GM23338 (cell line): ENCODE data around the gene IL22. TPM values are rescaled to one million over a fixed set of nuclear protein-coding genes. Genes with fewer than 3 reads are reported as not detected.

Source experiments
- ATAC-seq: fragments of 200-7000 bp; cut with Tn5 transposase; 3 replicates; pipeline ENCODE4 v1.9.1; 2020
- DNase-seq: peaks from one replicate; pipeline ENCODE4 v3.0.0-alpha.2; 2015; ENCODE audit warnings: low spot score
- H2AFZ ChIP-seq: fragments of 200-600 bp; sonication (generic); 2 replicates; pipeline ENCODE4 v1.8.0; 2016; ENCODE audit warnings: antibody characterized with exemption, mild to moderate bottlenecking, moderate library complexity
- H3F3A ChIP-seq: fragments of 200-600 bp; sonication (generic); replicated peaks from 2 replicates; pipeline ENCODE4 v1.8.0; 2017; ENCODE audit warnings: antibody characterized with exemption, mixed run types, low read depth
- H3K27ac ChIP-seq: fragments of 200-600 bp; sonication (generic); 2 replicates; pipeline ENCODE4 v1.6.1; 2016; ENCODE audit warnings: low read depth
- H3K27me3 ChIP-seq: fragments of 200-600 bp; sonication (generic); 2 replicates; pipeline ENCODE4 v1.8.0; 2016; ENCODE audit warnings: mild to moderate bottlenecking, mixed run types, moderate library complexity; ENCODE audit not compliant: insufficient read depth
- H3K36me3 ChIP-seq: fragments of 200-600 bp; sonication (generic); 2 replicates; pipeline ENCODE4 v1.8.0; 2016; ENCODE audit warnings: mild to moderate bottlenecking; ENCODE audit not compliant: insufficient read depth
- H3K4me1 ChIP-seq: fragments of 200-600 bp; sonication (generic); 2 replicates; pipeline ENCODE4 v1.8.0; 2016; ENCODE audit warnings: mild to moderate bottlenecking, moderate library complexity; ENCODE audit not compliant: insufficient read depth
- H3K4me2 ChIP-seq: fragments of 200-600 bp; sonication (generic); 2 replicates; pipeline ENCODE4 v1.7.1; 2017; ENCODE audit warnings: mixed run types
- H3K4me3 ChIP-seq: fragments of 200-600 bp; sonication (generic); 2 replicates; pipeline ENCODE4 v1.6.1; 2016; ENCODE audit warnings: mixed run types
- H3K79me2 ChIP-seq: fragments of 200-600 bp; sonication (generic); replicated peaks from 2 replicates; pipeline ENCODE4 v1.8.0; 2017; ENCODE audit warnings: mild to moderate bottlenecking; ENCODE audit not compliant: insufficient read depth
- H3K9me2 ChIP-seq: fragments of 200-600 bp; sonication (generic); 2 replicates; pipeline ENCODE4 v1.8.0; 2017; ENCODE audit not compliant: insufficient read depth
- H4K20me1 ChIP-seq: fragments of 200-600 bp; sonication (generic); replicated peaks from 2 replicates; pipeline ENCODE4 v1.8.0; 2017; ENCODE audit warnings: mild to moderate bottlenecking; ENCODE audit not compliant: insufficient read depth
- H3K27ac Mint-ChIP-seq: 2 replicates; pipeline ENCODE4 v1.8.0; 2020; ENCODE audit warnings: inconsistent platforms, mild to moderate bottlenecking, moderate library complexity, mixed read lengths
- H3K27me3 Mint-ChIP-seq: 3 replicates; pipeline ENCODE4 v1.8.0; 2022; ENCODE audit warnings: low read depth, mild to moderate bottlenecking, moderate library complexity, mixed read lengths, inconsistent platforms; ENCODE audit not compliant: insufficient read depth, poor library complexity
- H3K36me3 Mint-ChIP-seq: 3 replicates; pipeline ENCODE4 v1.8.0; 2021; ENCODE audit warnings: low read depth, mild to moderate bottlenecking, inconsistent platforms, moderate library complexity, mixed read lengths
- H3K4me1 Mint-ChIP-seq: 3 replicates; pipeline ENCODE4 v1.8.0; 2020; ENCODE audit warnings: mild to moderate bottlenecking, inconsistent platforms, mixed read lengths
- H3K4me3 Mint-ChIP-seq: 3 replicates; pipeline ENCODE4 v1.8.0; 2021; ENCODE audit warnings: moderate library complexity, mild to moderate bottlenecking, inconsistent platforms, mixed read lengths
- H3K9me3 Mint-ChIP-seq: 3 replicates; pipeline ENCODE4 v1.8.0; 2020; ENCODE audit warnings: moderate library complexity, mild to moderate bottlenecking, inconsistent platforms, mixed read lengths
- CREB1 ChIP-seq: fragments of 250-450 bp; sonication (Bioruptor Pico); IDR thresholded peaks from 2 replicates; pipeline ENCODE4 v1.5.0; 2020; ENCODE audit warnings: low read depth, mild to moderate bottlenecking, moderate library complexity
- EZH2 ChIP-seq: fragments of 200-600 bp; sonication (generic); IDR thresholded peaks from one replicate; pipeline ENCODE4 v1.8.0; 2017; ENCODE audit warnings: antibody characterized with exemption, mild to moderate bottlenecking, low read depth; ENCODE audit not compliant: unreplicated experiment
- EZH2phosphoT487 ChIP-seq: fragments of 200-600 bp; sonication (generic); IDR thresholded peaks from one replicate; pipeline ENCODE4 v1.8.1; 2018; ENCODE audit warnings: antibody characterized with exemption; ENCODE audit not compliant: unreplicated experiment
- JUNB ChIP-seq: IDR thresholded peaks from one replicate; pipeline ENCODE4 v1.6.1; 2016; ENCODE audit warnings: antibody characterized with exemption; ENCODE audit not compliant: unreplicated experiment
- NANOG ChIP-seq: IDR thresholded peaks from 2 replicates; pipeline ENCODE4 v1.6.1; 2016; ENCODE audit warnings: antibody characterized with exemption, borderline replicate concordance
- POLR2AphosphoS5 ChIP-seq: IDR thresholded peaks from 2 replicates; pipeline ENCODE4 v1.6.1; 2016; ENCODE audit warnings: antibody characterized with exemption, low read depth
- STAT1 ChIP-seq: IDR thresholded peaks from one replicate; pipeline ENCODE4 v1.6.1; 2016; ENCODE audit warnings: antibody characterized with exemption; ENCODE audit not compliant: unreplicated experiment
- ZNF114 ChIP-seq: fragments of 250-450 bp; sonication (Bioruptor Pico); IDR thresholded peaks from 2 replicates; pipeline ENCODE4 v1.5.0; 2020; ENCODE audit warnings: mild to moderate bottlenecking, moderate library complexity
- ZNF331 ChIP-seq: fragments of 250-450 bp; sonication (Bioruptor Pico); IDR thresholded peaks from 2 replicates; pipeline ENCODE4 v1.5.0; 2020; ENCODE audit warnings: low read depth, mild to moderate bottlenecking, moderate library complexity
- polyA plus RNA-seq: library from polyadenylated mRNA; unstranded; fragments of >200 nt; fragmentation: Nextera tagmentation; extraction: Ambion mirVana; gene quantifications from 2 replicates; pipeline ENCODE4 v1.2.1, GENCODE V29; 2016
- total RNA-seq: library from RNA; depleted of rRNA; stranded (reverse); fragments of >200 nt; shearing (Covaris generic); gene quantifications from 2 replicates; pipeline ENCODE4 v1.2.3, GENCODE V29; 2014
- TF ChIP-seq, protein P1 (sequence below): fragments of 250-450 bp; sonication (Bioruptor Pico); IDR thresholded peaks from 2 replicates; pipeline ENCODE4 v1.5.0; 2020; ENCODE audit warnings: mild to moderate bottlenecking, moderate library complexity
- TF ChIP-seq, protein P2 (sequence below): IDR thresholded peaks from one replicate; pipeline ENCODE4 v1.6.1; 2018; ENCODE audit warnings: antibody characterized with exemption; ENCODE audit not compliant: unreplicated experiment
- TF ChIP-seq, protein P3 (sequence below): IDR thresholded peaks from 2 replicates; pipeline ENCODE4 v1.6.1; 2016; ENCODE audit warnings: antibody characterized with exemption
- TF ChIP-seq, protein P4 (sequence below), 2 experiments: fragments of 200-600 bp in 1 of 2; sonication (generic) in 1 of 2; conservative IDR thresholded peaks; 2 replicates each; pipeline versions ENCODE4 v1.5.1 to v1.6.1; 2016 to 2017; ENCODE audit warnings: antibody characterized with exemption in 2 of 2, low read depth in 2 of 2, mild to moderate bottlenecking in 2 of 2, moderate library complexity in 1 of 2

The IL22 gene
- total and polyA plus RNA-seq, 2 experiments from 2014 or later: not detected

DNA sequence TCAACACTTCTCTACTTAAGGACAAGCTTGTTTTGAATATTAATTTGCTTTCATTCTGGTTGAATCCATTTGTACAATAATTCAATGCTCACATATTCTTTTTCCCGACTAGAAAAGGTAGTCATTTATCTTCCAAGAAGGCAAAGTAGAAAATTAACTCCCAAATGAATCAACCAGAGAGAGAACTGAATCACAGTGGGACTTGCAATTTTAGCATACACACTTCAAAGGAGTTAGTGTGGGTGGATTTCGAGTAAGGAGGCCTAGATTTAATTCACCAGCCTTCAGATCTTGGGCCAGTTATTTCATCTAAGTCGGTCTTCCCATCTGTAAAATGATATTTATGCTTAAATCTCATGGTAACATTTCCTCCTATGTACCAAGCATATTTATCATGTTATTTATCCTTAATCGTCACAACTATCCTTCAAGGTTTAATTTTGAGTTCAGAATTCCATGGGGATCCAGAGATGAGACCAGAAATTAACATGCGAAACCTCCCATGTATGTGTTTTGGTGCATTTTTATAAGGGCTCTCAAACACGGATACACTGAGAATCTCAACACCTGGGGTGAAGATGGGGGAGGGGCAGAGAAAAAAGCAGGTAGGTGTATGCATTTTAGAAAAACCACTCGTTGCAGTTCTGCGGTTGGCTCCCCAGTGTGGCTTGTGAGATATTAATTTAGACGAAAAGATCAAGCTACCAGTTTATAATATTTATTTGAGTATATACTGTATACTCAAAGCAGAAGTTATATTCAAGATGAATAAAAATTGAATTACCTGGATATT is 38.9 kb upstream of the IL22 start:
- Histone ChIP-seq H2AFZ (no peak overlapping the region), H4K20me1 (no peaks in the 10 kb centered on the region), H3K79me2 (no peaks in the 10 kb centered on the region), H3K27me3 (no peaks in the 10 kb centered on the region), H3K36me3 (no peaks in the 10 kb centered on the region), H3K27ac (no peak overlapping the region), H3K4me3 (no peak overlapping the region), H3K9me2 (no peaks in the 10 kb centered on the region), H3F3A (no peaks in the 10 kb centered on the region), H3K4me1 (no peaks in the 10 kb centered on the region), H3K4me2 (no peak overlapping the region)
- Mint-ChIP-seq H3K27ac (peak overlapping the region; percentile 78; the same call in 1 of the 2 replicates), H3K9me3 (no peaks in the 10 kb centered on the region), H3K27me3 (no peaks in the 10 kb centered on the region), H3K4me1 (peaks cover 3% of the 10 kb centered on the region; the same call in 2 of the 3 replicates), H3K4me3 (no peak overlapping the region), H3K36me3 (no peaks in the 10 kb centered on the region)
- DNase-seq: no peak
- TF ChIP-seq STAT1: no peak
- TF ChIP-seq POLR2AphosphoS5: no peak
- TF ChIP-seq, protein P1, sequence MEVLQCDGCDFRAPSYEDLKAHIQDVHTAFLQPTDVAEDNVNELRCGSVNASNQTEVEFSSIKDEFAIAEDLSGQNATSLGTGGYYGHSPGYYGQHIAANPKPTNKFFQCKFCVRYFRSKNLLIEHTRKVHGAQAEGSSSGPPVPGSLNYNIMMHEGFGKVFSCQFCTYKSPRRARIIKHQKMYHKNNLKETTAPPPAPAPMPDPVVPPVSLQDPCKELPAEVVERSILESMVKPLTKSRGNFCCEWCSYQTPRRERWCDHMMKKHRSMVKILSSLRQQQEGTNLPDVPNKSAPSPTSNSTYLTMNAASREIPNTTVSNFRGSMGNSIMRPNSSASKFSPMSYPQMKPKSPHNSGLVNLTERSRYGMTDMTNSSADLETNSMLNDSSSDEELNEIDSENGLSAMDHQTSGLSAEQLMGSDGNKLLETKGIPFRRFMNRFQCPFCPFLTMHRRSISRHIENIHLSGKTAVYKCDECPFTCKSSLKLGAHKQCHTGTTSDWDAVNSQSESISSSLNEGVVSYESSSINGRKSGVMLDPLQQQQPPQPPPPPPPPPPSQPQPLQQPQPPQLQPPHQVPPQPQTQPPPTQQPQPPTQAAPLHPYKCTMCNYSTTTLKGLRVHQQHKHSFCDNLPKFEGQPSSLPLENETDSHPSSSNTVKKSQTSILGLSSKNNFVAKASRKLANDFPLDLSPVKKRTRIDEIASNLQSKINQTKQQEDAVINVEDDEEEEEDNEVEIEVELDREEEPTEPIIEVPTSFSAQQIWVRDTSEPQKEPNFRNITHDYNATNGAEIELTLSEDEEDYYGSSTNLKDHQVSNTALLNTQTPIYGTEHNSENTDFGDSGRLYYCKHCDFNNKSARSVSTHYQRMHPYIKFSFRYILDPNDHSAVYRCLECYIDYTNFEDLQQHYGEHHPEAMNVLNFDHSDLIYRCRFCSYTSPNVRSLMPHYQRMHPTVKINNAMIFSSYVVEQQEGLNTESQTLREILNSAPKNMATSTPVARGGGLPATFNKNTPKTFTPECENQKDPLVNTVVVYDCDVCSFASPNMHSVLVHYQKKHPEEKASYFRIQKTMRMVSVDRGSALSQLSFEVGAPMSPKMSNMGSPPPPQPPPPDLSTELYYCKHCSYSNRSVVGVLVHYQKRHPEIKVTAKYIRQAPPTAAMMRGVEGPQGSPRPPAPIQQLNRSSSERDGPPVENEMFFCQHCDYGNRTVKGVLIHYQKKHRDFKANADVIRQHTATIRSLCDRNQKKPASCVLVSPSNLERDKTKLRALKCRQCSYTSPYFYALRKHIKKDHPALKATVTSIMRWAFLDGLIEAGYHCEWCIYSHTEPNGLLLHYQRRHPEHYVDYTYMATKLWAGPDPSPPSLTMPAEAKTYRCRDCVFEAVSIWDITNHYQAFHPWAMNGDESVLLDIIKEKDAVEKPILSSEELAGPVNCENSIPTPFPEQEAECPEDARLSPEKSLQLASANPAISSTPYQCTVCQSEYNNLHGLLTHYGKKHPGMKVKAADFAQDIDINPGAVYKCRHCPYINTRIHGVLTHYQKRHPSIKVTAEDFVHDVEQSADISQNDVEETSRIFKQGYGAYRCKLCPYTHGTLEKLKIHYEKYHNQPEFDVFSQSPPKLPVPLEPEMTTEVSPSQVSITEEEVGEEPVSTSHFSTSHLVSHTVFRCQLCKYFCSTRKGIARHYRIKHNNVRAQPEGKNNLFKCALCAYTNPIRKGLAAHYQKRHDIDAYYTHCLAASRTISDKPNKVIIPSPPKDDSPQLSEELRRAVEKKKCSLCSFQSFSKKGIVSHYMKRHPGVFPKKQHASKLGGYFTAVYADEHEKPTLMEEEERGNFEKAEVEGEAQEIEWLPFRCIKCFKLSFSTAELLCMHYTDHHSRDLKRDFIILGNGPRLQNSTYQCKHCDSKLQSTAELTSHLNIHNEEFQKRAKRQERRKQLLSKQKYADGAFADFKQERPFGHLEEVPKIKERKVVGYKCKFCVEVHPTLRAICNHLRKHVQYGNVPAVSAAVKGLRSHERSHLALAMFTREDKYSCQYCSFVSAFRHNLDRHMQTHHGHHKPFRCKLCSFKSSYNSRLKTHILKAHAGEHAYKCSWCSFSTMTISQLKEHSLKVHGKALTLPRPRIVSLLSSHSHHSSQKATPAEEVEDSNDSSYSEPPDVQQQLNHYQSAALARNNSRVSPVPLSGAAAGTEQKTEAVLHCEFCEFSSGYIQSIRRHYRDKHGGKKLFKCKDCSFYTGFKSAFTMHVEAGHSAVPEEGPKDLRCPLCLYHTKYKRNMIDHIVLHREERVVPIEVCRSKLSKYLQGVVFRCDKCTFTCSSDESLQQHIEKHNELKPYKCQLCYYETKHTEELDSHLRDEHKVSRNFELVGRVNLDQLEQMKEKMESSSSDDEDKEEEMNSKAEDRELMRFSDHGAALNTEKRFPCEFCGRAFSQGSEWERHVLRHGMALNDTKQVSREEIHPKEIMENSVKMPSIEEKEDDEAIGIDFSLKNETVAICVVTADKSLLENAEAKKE (CRISPR knock-in tag): no peak
- no peak for TF ChIP-seq ZNF331 (CRISPR knock-in tag)
- TF ChIP-seq EZH2phosphoT487: no peak
- TF ChIP-seq, protein P2, sequence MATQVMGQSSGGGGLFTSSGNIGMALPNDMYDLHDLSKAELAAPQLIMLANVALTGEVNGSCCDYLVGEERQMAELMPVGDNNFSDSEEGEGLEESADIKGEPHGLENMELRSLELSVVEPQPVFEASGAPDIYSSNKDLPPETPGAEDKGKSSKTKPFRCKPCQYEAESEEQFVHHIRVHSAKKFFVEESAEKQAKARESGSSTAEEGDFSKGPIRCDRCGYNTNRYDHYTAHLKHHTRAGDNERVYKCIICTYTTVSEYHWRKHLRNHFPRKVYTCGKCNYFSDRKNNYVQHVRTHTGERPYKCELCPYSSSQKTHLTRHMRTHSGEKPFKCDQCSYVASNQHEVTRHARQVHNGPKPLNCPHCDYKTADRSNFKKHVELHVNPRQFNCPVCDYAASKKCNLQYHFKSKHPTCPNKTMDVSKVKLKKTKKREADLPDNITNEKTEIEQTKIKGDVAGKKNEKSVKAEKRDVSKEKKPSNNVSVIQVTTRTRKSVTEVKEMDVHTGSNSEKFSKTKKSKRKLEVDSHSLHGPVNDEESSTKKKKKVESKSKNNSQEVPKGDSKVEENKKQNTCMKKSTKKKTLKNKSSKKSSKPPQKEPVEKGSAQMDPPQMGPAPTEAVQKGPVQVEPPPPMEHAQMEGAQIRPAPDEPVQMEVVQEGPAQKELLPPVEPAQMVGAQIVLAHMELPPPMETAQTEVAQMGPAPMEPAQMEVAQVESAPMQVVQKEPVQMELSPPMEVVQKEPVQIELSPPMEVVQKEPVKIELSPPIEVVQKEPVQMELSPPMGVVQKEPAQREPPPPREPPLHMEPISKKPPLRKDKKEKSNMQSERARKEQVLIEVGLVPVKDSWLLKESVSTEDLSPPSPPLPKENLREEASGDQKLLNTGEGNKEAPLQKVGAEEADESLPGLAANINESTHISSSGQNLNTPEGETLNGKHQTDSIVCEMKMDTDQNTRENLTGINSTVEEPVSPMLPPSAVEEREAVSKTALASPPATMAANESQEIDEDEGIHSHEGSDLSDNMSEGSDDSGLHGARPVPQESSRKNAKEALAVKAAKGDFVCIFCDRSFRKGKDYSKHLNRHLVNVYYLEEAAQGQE: no peak
- TF ChIP-seq, protein P3, sequence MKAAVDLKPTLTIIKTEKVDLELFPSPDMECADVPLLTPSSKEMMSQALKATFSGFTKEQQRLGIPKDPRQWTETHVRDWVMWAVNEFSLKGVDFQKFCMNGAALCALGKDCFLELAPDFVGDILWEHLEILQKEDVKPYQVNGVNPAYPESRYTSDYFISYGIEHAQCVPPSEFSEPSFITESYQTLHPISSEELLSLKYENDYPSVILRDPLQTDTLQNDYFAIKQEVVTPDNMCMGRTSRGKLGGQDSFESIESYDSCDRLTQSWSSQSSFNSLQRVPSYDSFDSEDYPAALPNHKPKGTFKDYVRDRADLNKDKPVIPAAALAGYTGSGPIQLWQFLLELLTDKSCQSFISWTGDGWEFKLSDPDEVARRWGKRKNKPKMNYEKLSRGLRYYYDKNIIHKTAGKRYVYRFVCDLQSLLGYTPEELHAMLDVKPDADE: no peak
- no peak for TF ChIP-seq NANOG
- no peak for TF ChIP-seq EZH2
- no peak for TF ChIP-seq ZNF114 (CRISPR knock-in tag)
- no peak for TF ChIP-seq JUNB
- TF ChIP-seq CREB1 (CRISPR knock-in tag): no peak
- TF ChIP-seq, protein P4, sequence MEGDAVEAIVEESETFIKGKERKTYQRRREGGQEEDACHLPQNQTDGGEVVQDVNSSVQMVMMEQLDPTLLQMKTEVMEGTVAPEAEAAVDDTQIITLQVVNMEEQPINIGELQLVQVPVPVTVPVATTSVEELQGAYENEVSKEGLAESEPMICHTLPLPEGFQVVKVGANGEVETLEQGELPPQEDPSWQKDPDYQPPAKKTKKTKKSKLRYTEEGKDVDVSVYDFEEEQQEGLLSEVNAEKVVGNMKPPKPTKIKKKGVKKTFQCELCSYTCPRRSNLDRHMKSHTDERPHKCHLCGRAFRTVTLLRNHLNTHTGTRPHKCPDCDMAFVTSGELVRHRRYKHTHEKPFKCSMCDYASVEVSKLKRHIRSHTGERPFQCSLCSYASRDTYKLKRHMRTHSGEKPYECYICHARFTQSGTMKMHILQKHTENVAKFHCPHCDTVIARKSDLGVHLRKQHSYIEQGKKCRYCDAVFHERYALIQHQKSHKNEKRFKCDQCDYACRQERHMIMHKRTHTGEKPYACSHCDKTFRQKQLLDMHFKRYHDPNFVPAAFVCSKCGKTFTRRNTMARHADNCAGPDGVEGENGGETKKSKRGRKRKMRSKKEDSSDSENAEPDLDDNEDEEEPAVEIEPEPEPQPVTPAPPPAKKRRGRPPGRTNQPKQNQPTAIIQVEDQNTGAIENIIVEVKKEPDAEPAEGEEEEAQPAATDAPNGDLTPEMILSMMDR (conservative IDR thresholded peaks at IDR 0.05; ENCODE audit: low read depth in 2 of 2): no peak
- no peak for ATAC-seq
